Right atrium auricular region (tissue), 2 donors: ENCODE data around the gene GPC6. TPM values are rescaled to one million over a fixed set of nuclear protein-coding genes. Genes with fewer than 3 reads are reported as not detected.

Experiments used
- DNase-seq: peaks from one replicate; pipeline ENCODE4 v3.0.0-alpha.2; 2019; ENCODE audit warnings: low spot score
- H3K27ac ChIP-seq, 2 donors: fragments of 200-600 bp; sonication (generic); 1 replicate in 1 of 2; 2 replicates in 1 of 2; pipeline ENCODE4 v1.5.1; 2016 to 2019
- H3K27me3 ChIP-seq, 2 donors: fragments of 200-600 bp; sonication (generic); one replicate each; pipeline versions ENCODE4 v1.5.1 to v1.6.0; 2017 to 2019
- H3K36me3 ChIP-seq: fragments of 200-600 bp; sonication (generic); one replicate; pipeline ENCODE4 v1.5.1; 2016
- H3K4me1 ChIP-seq, 2 donors: fragments of 200-600 bp; sonication (generic); one replicate each; pipeline versions ENCODE4 v1.5.1 to v1.6.0; 2017 to 2019
- H3K4me3 ChIP-seq, 2 donors: fragments of 200-600 bp; sonication (generic); 1 replicate in 1 of 2; 2 replicates in 1 of 2; pipeline ENCODE4 v1.5.1; 2017 to 2019; ENCODE audit warnings: mild to moderate bottlenecking in 1 of 2, moderate library complexity in 1 of 2
- H3K9me3 ChIP-seq, 2 donors: fragments of 200-600 bp; sonication (generic); one replicate each; pipeline ENCODE4 v1.5.1; 2019
- total RNA-seq, 2 donors: library from RNA; depleted of rRNA; stranded (reverse); fragments of >200 nt; gene quantifications; one replicate each; pipeline ENCODE4 v1.1.0, GENCODE V29; 2016
- TF ChIP-seq, protein P1 (sequence below), 2 donors: fragments of 200-600 bp; sonication (generic); IDR thresholded peaks; one replicate each; pipeline ENCODE4 v1.5.1; 2019; ENCODE audit warnings: antibody characterized with exemption in 2 of 2

The GPC6 gene
- total RNA-seq, 2 donors from 2014 or later = 1.3 to 3.8 TPM

DNA sequence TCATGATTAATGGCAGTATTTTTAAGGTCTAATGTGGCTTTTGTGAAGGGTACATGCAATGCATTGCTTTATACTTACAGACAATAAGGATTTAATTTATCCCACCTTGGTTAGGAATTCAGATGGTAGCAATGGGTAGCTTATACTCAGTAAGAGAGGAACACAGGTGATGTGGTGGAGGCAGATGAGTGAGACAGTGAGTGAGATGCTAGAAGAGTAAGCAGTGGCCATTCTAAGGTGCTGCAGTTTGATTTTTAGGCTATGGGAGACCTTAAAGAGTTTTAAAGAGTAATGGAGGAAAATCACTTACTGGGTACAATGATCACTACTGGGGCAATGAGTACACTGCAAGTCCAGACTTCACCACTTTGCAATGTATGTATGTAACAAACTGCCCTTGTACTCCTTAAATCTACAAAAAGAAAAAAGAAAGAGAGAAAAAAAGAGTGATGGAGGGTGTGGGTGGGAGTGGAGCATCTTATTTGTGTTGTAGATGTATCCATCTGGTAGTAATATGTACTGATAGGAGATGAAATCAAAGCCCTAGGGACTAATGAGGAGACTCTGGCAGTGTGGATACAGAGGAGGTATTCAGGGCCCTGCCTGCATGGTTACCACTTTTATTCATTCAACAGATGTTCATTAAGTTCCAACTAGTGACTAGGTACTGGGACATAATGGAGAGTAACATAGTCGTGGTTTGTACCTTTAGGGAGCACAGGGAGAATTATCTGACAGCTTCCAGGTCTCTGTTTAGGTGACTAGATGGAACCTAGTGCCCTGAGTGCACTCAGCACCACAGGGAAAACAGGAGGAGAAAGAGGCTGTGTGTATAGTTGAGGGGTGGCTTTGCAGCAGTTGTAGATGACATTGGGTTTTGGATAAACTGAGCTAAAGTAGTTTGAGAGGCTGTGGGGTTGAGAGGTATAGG is 99.0 kb downstream of the GPC6 start:
- H3K36me3 ChIP-seq = no peaks in the 10 kb centered on the region
- TF ChIP-seq, protein P1, sequence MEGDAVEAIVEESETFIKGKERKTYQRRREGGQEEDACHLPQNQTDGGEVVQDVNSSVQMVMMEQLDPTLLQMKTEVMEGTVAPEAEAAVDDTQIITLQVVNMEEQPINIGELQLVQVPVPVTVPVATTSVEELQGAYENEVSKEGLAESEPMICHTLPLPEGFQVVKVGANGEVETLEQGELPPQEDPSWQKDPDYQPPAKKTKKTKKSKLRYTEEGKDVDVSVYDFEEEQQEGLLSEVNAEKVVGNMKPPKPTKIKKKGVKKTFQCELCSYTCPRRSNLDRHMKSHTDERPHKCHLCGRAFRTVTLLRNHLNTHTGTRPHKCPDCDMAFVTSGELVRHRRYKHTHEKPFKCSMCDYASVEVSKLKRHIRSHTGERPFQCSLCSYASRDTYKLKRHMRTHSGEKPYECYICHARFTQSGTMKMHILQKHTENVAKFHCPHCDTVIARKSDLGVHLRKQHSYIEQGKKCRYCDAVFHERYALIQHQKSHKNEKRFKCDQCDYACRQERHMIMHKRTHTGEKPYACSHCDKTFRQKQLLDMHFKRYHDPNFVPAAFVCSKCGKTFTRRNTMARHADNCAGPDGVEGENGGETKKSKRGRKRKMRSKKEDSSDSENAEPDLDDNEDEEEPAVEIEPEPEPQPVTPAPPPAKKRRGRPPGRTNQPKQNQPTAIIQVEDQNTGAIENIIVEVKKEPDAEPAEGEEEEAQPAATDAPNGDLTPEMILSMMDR (IDR thresholded peaks at IDR 0.05) = no peak

GRCh38 chr13:93326234-93326811 is 99.7 kb downstream of the GPC6 start:
- H3K4me3 ChIP-seq = no peak overlapping the region
- no peaks in the 10 kb centered on the region for H3K27me3 ChIP-seq
- no peaks in the 10 kb centered on the region for H3K4me1 ChIP-seq
- H3K27ac ChIP-seq = no peak overlapping the region
- H3K36me3 ChIP-seq = no peaks in the 10 kb centered on the region
- H3K9me3 ChIP-seq = no peaks in the 10 kb centered on the region
- TF ChIP-seq, protein P1 (IDR thresholded peaks at IDR 0.05) = no peak
- DNase-seq = no peak

More for the DNA sequence above, 99.0 kb downstream of the GPC6 start:
- Histone ChIP-seq H3K27ac (no peak overlapping the region), H3K9me3 (no peaks in the 10 kb centered on the region), H3K4me1 (no peaks in the 10 kb centered on the region), H3K27me3 (no peaks in the 10 kb centered on the region), H3K4me3 (no peak overlapping the region)
- DNase-seq = no peak

- H3K4me1 ChIP-seq = no peaks in the 10 kb centered on the region
- no peak overlapping the region for H3K4me3 ChIP-seq
- no peaks in the 10 kb centered on the region for H3K36me3 ChIP-seq
- TF ChIP-seq, protein P1 (IDR thresholded peaks at IDR 0.05) = no peak
- no peak overlapping the region for H3K27ac ChIP-seq
- DNase-seq = no peak
- H3K9me3 ChIP-seq = no peaks in the 10 kb centered on the region
- H3K27me3 ChIP-seq = no peaks in the 10 kb centered on the region
Observed at GRCh38 chr13:93328943-93329342, 102.3 kb downstream of the GPC6 start.

- TF ChIP-seq, protein P1 (IDR thresholded peaks at IDR 0.05) = no peak
- Histone ChIP-seq H3K9me3 (no peaks in the 10 kb centered on the region), H3K4me3 (no peak overlapping the region), H3K36me3 (no peaks in the 10 kb centered on the region), H3K27me3 (no peaks in the 10 kb centered on the region), H3K27ac (no peak overlapping the region), H3K4me1 (no peaks in the 10 kb centered on the region)
- DNase-seq = no peak
Observed at GRCh38 chr13:93336728-93337127, 110.1 kb downstream of the GPC6 start.

GRCh38 chr13:93338030-93338429 is 111.4 kb downstream of the GPC6 start:
- Histone ChIP-seq H3K9me3 (no peaks in the 10 kb centered on the region), H3K27ac (no peak overlapping the region), H3K4me3 (no peak overlapping the region)

More at GRCh38 chr13:93338030-93338429, 111.4 kb downstream of the GPC6 start:
- Histone ChIP-seq H3K36me3 (no peaks in the 10 kb centered on the region), H3K4me1 (no peaks in the 10 kb centered on the region), H3K27me3 (no peaks in the 10 kb centered on the region)
- TF ChIP-seq, protein P1 (IDR thresholded peaks at IDR 0.05) = no peak
- DNase-seq = no peak
